Thyroid gland (tissue), 4 donors: Measurements from ENCODE around the gene NSFL1C. TPM values are rescaled to one million over a fixed set of nuclear protein-coding genes. Genes with fewer than 3 reads are reported as not detected.

Experiments
- DNase-seq, 2 donors: peaks; one replicate each; pipeline ENCODE4 v3.0.0-alpha.2; 2019
- H3K27ac ChIP-seq, 3 donors: fragments of 200-600 bp; sonication (generic); 1 replicate in 2 of 3; 2 replicates in 1 of 3; pipeline ENCODE4 v1.5.1; 2016 to 2019; ENCODE audit warnings: mild to moderate bottlenecking in 1 of 3, moderate library complexity in 1 of 3
- H3K27me3 ChIP-seq: fragments of 200-600 bp; sonication (generic); one replicate; pipeline ENCODE4 v1.5.1; 2019
- H3K36me3 ChIP-seq, 2 donors: fragments of 200-600 bp; sonication (generic); one replicate each; pipeline ENCODE4 v1.5.1; 2016 to 2019
- H3K4me1 ChIP-seq, 2 donors: fragments of 200-600 bp; sonication (generic); one replicate each; pipeline ENCODE4 v1.5.1; 2017 to 2019
- H3K4me3 ChIP-seq, 3 donors: fragments of 200-600 bp; sonication (generic); replicated peaks in 1 of 3; 1 replicate in 2 of 3; 2 replicates in 1 of 3; pipeline ENCODE4 v1.5.1; 2016; ENCODE audit warnings: mild to moderate bottlenecking in 1 of 3
- H3K9me3 ChIP-seq: fragments of 200-600 bp; sonication (generic); one replicate; pipeline ENCODE4 v1.5.1; 2017
- POLR2A ChIP-seq, 2 donors: fragments of 450-650 bp; IDR thresholded peaks; one replicate each; pipeline ENCODE4 v1.6.1; 2017; ENCODE audit warnings: antibody characterized with exemption in 2 of 2, mild to moderate bottlenecking in 2 of 2, moderate library complexity in 1 of 2
- WGBS, 2 donors: methylation state at CpG; one replicate each; pipeline ENCODE4 v1.1.5; 2017; 5-methylcytosine and 5-hydroxymethylcytosine counted together
- intact Hi-C: fragments of 100-400 bp; cut with DNase I; formaldehyde crosslinking; loops from one replicate; pipeline ENCODE4 v1.15.1; 2023
- total RNA-seq, 4 donors: library from RNA; depleted of rRNA; stranded (reverse); fragments of >200 nt; gene quantifications; one replicate each; pipeline ENCODE4 v1.2.3, GENCODE V29; 2016
- TF ChIP-seq, protein P1 (sequence below), 6 experiments: fragments of 200-600 bp in 3 of 6; fragments of 450-650 bp in 3 of 6; sonication (generic) in 3 of 6; IDR thresholded peaks; one replicate each; pipeline ENCODE4 v1.5.1; 2016 to 2019; ENCODE audit warnings: antibody characterized with exemption in 6 of 6, mild to moderate bottlenecking in 2 of 6, inconsistent platforms in 1 of 6, moderate library complexity in 1 of 6

NSFL1C gene
- total RNA-seq, 4 donors from 2014 or later = 42.2 to 51.3 (median 48.8) TPM

DNA sequence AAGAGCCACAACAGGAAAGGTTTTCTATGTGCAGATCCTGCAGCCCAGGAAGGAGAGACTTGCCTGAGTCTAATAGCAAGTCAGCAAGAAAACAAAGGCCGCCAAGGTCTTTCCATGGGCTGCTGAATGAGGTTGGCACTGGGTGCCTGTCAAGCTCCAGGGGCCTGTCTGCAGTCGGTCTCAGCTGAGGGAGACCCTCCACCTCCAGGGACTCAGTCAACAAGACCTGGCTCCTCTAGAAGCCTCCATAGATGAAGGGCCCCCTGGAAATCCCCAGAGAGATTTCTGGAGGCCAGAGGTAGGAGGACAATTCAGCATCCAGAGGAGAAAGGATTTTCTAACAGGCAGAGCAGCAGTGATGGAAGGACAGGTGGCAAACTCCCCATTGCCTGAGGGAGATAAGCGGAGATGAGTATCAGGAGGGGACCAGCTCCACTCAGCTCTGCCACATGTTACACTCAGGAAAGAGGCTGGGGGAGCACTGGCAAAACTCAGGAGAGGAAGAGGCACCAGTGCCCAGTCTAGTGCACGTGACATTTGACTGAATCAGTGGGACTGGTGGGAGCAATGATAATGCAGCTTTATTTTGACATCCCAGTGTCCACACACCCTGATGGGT, 40.3 kb downstream of the NSFL1C start:
- Histone ChIP-seq H3K36me3 (no peaks in the 10 kb centered on the region), H3K4me1 (no peaks in the 10 kb centered on the region), H3K27ac (no peak overlapping the region), H3K27me3 (no peaks in the 10 kb centered on the region), H3K4me3 (no peak overlapping the region), H3K9me3 (no peaks in the 10 kb centered on the region)
- intact Hi-C loops = no loop called here
- 50 to 63% methylated on average over 4 of the region's 4 CpGs for WGBS, 2 donors
- no peak for DNase-seq
- no peak for TF ChIP-seq POLR2A (IDR thresholded peaks at IDR 0.05)
- TF ChIP-seq, protein P1, sequence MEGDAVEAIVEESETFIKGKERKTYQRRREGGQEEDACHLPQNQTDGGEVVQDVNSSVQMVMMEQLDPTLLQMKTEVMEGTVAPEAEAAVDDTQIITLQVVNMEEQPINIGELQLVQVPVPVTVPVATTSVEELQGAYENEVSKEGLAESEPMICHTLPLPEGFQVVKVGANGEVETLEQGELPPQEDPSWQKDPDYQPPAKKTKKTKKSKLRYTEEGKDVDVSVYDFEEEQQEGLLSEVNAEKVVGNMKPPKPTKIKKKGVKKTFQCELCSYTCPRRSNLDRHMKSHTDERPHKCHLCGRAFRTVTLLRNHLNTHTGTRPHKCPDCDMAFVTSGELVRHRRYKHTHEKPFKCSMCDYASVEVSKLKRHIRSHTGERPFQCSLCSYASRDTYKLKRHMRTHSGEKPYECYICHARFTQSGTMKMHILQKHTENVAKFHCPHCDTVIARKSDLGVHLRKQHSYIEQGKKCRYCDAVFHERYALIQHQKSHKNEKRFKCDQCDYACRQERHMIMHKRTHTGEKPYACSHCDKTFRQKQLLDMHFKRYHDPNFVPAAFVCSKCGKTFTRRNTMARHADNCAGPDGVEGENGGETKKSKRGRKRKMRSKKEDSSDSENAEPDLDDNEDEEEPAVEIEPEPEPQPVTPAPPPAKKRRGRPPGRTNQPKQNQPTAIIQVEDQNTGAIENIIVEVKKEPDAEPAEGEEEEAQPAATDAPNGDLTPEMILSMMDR (IDR thresholded peaks at IDR 0.05) = no peak

DNA sequence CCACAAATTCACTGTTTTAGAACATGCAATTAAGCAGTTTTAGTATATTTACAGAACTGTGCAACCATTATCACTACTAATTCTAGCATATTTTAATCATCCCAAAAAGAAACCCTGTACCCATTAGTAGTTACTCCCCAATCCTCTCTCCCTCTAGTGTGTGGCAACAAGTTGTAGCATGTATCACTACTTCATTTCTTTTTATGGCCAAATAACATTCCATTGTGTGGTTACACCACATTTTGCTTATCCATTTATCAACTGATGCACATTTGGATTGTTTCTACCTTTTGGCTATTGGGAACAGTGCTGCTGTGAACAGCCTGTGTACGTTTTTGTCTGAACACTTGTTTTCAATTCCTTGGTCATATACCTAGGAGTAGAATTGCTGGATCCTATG, 42.3 kb downstream of the NSFL1C start:
- H3K4me1 ChIP-seq = no peaks in the 10 kb centered on the region
- no peak for DNase-seq
- no peaks in the 10 kb centered on the region for H3K9me3 ChIP-seq
- H3K36me3 ChIP-seq = no peaks in the 10 kb centered on the region
- intact Hi-C loops = no loop called here
- no peak overlapping the region for H3K27ac ChIP-seq
- 74 to 84% methylated on average over 1 of the region's 1 CpG for WGBS, 2 donors
- H3K4me3 ChIP-seq = no peak overlapping the region
- H3K27me3 ChIP-seq = no peaks in the 10 kb centered on the region
- TF ChIP-seq, protein P1 (IDR thresholded peaks at IDR 0.05) = no peak
- TF ChIP-seq POLR2A (IDR thresholded peaks at IDR 0.05) = no peak

DNA sequence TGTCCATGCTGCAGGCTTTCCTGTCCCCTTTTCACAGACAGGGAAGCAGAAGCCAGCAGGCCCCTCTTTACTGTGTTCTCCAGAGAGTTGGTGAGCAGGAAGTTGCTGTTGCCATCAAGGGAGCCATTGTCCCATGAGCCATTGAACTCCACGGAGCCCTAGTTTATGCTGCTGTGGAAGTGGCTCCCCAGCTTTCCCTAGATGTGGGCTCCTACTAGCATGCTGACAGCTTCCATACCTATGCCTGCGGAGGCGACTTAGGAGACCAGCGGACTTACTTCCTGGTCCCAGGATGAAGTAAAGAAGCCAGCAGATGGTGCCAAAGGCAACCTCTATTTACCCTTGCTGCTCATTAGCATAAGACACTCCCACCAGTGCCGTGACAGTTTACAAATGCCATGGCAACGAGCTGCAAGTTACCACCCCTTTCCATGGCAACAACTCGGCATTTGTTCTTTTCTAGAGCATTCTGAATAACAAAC, 43.0 kb downstream of the NSFL1C start:
- Histone ChIP-seq H3K27ac (no peak overlapping the region), H3K36me3 (no peaks in the 10 kb centered on the region), H3K4me1 (no peaks in the 10 kb centered on the region), H3K9me3 (no peaks in the 10 kb centered on the region), H3K4me3 (no peak overlapping the region), H3K27me3 (no peaks in the 10 kb centered on the region)
- TF ChIP-seq POLR2A (IDR thresholded peaks at IDR 0.05) = no peak
- no peak for DNase-seq
- 31 to 58% methylated on average over 6 to 7 of the region's 7 CpGs for WGBS, 2 donors
- intact Hi-C loops = no loop called here

DNA sequence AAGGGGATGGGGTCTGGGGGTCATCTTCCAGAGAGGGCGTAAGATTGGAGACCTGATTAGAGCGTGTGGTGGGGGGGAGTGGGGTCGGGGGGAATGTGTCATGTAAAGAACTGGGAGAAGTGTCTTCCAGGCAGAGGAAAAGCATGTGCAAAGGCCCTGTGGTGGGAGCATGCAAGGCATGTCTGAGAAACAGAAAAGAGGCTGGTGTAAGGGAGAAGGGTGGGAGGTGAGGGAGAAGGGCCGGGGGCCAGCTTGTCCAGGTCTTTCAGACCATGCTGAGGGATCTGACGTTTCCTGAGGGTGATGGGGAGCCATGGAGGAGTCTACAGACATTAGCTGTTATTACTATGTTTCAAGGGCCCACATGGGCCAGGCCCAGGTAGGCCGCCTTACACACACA, 43.4 kb downstream of the NSFL1C start:
- no peak for DNase-seq

DNA sequence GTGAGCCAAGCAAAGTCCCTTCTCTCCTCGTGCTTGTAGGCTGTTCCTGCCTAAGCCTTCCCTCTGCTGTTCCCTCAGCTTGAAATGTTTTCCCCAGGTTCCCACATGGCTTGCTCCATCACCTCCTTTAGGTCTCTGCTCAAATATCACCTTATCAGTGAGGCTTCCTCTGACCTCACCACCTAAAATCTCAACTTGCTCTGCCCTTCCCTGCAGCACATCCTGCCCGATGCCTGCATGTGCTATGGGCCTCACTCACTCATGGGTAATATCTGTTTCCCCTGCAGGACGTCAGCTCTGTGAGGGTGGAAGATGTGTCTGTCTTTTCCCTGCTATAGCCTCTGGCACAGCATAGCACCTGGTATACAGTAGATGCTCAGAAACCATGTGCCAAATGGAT, 43.9 kb downstream of the NSFL1C start:
- Histone ChIP-seq H3K27me3 (no peaks in the 10 kb centered on the region), H3K9me3 (no peaks in the 10 kb centered on the region), H3K4me1 (no peaks in the 10 kb centered on the region), H3K36me3 (no peaks in the 10 kb centered on the region), H3K27ac (no peak overlapping the region), H3K4me3 (no peak overlapping the region)
- TF ChIP-seq POLR2A (IDR thresholded peaks at IDR 0.05) = no peak
- TF ChIP-seq, protein P1 (IDR thresholded peaks at IDR 0.05) = no peak
- no peak for DNase-seq
- intact Hi-C loops = no loop called here
- WGBS, 2 donors = 48 to 55% methylated on average over 3 of the region's 3 CpGs

More for the DNA sequence above, 43.4 kb downstream of the NSFL1C start:
- WGBS, 2 donors = 84 to 91% methylated on average over 6 of the region's 6 CpGs
- intact Hi-C loops = no loop called here
- TF ChIP-seq, protein P1 (IDR thresholded peaks at IDR 0.05) = no peak
- no peak for TF ChIP-seq POLR2A (IDR thresholded peaks at IDR 0.05)
- H3K36me3 ChIP-seq = no peaks in the 10 kb centered on the region
- H3K4me3 ChIP-seq = no peak overlapping the region
- no peaks in the 10 kb centered on the region for H3K4me1 ChIP-seq
- no peaks in the 10 kb centered on the region for H3K9me3 ChIP-seq
- no peaks in the 10 kb centered on the region for H3K27me3 ChIP-seq
- no peak overlapping the region for H3K27ac ChIP-seq
